T-helper 17 cell (primary cell): ENCODE data around the gene GDA. TPM values are rescaled to one million over a fixed set of nuclear protein-coding genes. Genes with fewer than 3 reads are reported as not detected.

Experiments used
- ATAC-seq: fragments of 150-1000 bp; cut with Tn5 transposase; 2 replicates; pipeline ENCODE4 v1.10.0; 2021; ENCODE audit warnings: mild to moderate bottlenecking, moderate library complexity
- DNase-seq, 3 donors: peaks; one replicate each; pipeline versions ENCODE4 v3.0.0 to v3.0.0-alpha.2; 2020 to 2021
- H3K9me3 ChIP-seq: one replicate; pipeline ENCODE4 v1.7.0; 2013; ENCODE audit warnings: low read length, mild to moderate bottlenecking; ENCODE audit not compliant: control insufficient read depth, poor library complexity, severe bottlenecking
- H3K27ac Mint-ChIP-seq: one replicate; pipeline ENCODE4 v1.8.0; 2022; ENCODE audit warnings: mild to moderate bottlenecking, moderate library complexity, mixed read lengths
- H3K27me3 Mint-ChIP-seq: one replicate; pipeline ENCODE4 v1.8.0; 2022; ENCODE audit warnings: mixed read lengths
- H3K36me3 Mint-ChIP-seq: one replicate; pipeline ENCODE4 v1.8.0; 2022; ENCODE audit warnings: low read depth, mixed read lengths
- H3K4me1 Mint-ChIP-seq: one replicate; pipeline ENCODE4 v1.8.0; 2022; ENCODE audit warnings: mild to moderate bottlenecking, mixed read lengths
- H3K4me3 Mint-ChIP-seq: one replicate; pipeline ENCODE4 v1.8.0; 2022; ENCODE audit warnings: mild to moderate bottlenecking, moderate library complexity, mixed read lengths
- total RNA-seq, 4 donors: library from RNA in 2 of 4; stranded (reverse) in 2 of 4; gene quantifications; one replicate each; pipeline ENCODE4 v1.2.3 and lab custom pipeline; 2022 to 2026

The GDA gene
- total RNA-seq (not detected), total RNA-seq (lab: John Stamatoyannopoulos, UW) (0 reads per million in 2 donors)

DNA sequence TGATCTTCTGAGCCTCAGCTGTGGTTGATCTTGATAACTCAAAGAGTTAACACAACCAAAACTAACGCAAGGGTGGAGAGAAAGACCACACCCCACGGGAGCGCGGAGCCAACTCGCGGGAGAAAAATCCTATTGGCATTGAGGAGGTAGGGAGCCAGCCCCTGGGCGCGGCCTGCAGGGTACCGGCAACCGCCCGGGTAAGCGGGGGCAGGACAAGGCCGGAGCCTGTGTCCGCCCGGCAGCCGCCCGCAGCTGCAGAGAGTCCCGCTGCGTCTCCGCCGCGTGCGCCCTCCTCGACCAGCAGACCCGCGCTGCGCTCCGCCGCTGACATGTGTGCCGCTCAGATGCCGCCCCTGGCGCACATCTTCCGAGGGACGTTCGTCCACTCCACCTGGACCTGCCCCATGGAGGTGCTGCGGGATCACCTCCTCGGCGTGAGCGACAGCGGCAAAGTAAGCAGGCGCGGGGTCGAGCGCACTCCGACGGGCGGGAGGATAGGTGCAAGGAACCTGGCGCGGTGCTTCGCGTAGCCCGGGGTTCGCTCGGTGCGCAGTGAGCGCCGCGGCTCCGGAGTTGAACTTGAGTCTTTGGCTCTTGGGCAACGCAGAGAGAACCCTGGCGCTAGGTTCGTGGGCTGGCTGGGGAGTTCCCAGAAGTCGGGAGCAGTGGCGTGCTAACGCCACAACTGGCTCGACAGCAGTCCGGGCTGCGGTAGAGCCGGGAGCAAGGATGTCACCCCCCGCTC, at the start of gene GDA:
TSS of gene GDA (plus strand) at position 210 of the 745 bp plus-strand sequence. CDS start at position 330, 120 bp downstream.
- Mint-ChIP-seq H3K27me3 (peaks cover 43% of the 10 kb centered on the region), H3K36me3 (no peaks in the 10 kb centered on the region), H3K27ac (no peak within 1 kb of the TSS), H3K4me3 (peak within 1 kb of the TSS; percentile 49), H3K4me1 (no peaks in the 10 kb centered on the region)
- DNase-seq (no peak), ATAC-seq (no peak)
- H3K9me3 ChIP-seq, result no peaks in the 10 kb centered on the region

DNA sequence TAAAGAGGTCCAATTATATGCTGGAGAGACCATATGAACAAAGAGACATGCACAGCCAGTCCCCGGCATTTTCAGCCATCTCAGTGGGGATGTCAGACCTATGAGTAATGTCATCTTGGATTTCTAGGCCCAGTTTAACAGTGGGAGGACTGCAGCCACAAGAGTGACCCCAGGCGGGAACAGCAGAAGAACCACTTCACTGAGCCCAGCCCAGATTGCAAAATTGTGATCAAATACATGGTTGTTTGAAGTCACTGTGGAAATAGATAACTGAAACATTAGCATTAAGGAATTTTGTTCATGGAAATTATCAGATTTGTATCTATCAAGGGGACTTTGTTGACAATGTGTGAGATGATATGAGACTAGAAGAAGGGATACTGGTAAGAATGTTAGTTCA, 46.7 kb upstream of the GDA start:
- H3K27ac Mint-ChIP-seq, result no peak overlapping the region
- H3K27me3 Mint-ChIP-seq, result no peaks in the 10 kb centered on the region
- no peaks in the 10 kb centered on the region for H3K4me1 Mint-ChIP-seq
- no peaks in the 10 kb centered on the region for H3K36me3 Mint-ChIP-seq
- H3K9me3 ChIP-seq, result no peaks in the 10 kb centered on the region
- no peak for ATAC-seq
- DNase-seq, result no peak
- H3K4me3 Mint-ChIP-seq, result no peak overlapping the region

DNA sequence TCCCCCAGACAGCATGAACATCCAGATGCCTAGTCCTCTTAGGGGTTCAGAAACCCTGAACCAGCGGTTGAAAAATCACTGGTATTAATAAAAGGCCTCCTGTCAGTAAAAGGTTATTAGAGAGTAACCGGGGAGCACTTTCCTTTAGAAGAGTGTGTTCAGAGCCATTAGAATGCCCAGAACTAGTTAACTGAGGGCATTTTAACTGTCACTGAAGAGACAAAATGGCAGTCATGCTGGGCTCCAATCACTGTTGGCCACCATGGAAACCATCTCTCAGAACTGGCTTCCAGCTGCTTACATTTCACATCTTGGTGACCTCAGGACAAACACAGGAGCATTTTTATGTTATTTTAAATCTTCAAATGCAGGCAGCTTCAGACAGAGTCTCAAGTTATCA, 36.2 kb upstream of the GDA start:
- ATAC-seq (no peak), DNase-seq (no peak)
- no peaks in the 10 kb centered on the region for H3K9me3 ChIP-seq
- Mint-ChIP-seq H3K4me3 (no peak overlapping the region), H3K27ac (no peak overlapping the region), H3K36me3 (no peaks in the 10 kb centered on the region), H3K4me1 (no peaks in the 10 kb centered on the region), H3K27me3 (no peaks in the 10 kb centered on the region)

DNA sequence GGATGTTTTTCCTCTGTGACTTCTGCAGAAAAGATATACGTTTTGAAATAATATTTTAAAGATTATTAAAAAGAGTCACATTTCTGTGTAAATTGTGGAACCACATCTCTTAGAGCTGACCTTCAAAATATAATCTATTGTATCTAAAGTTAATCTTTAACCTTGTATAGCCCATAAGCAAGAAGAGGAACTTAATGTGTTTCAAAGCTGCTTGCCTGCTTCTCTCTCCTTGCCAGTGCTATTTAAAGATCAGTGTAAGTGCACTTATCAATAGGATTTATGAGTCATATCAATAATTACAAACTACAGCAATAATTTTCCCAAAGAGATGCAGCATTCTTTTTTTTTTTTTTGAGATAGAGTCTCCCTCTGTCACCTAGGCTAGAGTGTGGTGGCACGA, 29.4 kb upstream of the GDA start:
- Mint-ChIP-seq H3K4me1 (no peaks in the 10 kb centered on the region), H3K27ac (no peak overlapping the region), H3K36me3 (no peaks in the 10 kb centered on the region), H3K4me3 (no peak overlapping the region), H3K27me3 (peaks cover 5% of the 10 kb centered on the region)
- DNase-seq (no peak), ATAC-seq (no peak)
- no peaks in the 10 kb centered on the region for H3K9me3 ChIP-seq

DNA sequence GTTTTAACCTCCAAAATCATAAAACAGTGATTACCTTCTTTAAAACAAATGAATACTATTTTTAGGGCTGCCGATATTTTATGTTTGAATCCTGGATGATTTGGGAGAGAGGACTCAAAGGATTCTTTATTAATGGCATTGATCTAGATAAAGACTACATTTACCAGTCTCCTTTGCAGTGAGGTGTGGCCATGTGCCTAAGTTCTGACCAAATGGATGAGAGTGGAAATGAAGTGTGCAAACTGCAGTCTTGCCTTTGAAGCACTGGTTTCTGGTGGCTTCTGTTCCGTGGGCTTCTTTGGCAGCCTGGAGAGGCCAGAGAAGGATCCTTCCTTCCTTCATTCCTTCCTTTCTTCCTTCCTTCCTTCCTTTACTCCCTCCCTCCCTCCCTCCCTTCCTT, 24.3 kb upstream of the GDA start:
- no peak overlapping the region for H3K4me3 Mint-ChIP-seq
- no peaks in the 10 kb centered on the region for H3K36me3 Mint-ChIP-seq
- H3K27ac Mint-ChIP-seq, result no peak overlapping the region
- H3K4me1 Mint-ChIP-seq, result peaks cover 2% of the 10 kb centered on the region
- no peaks in the 10 kb centered on the region for H3K9me3 ChIP-seq
- ATAC-seq (no peak), DNase-seq (no peak)
- H3K27me3 Mint-ChIP-seq, result peaks cover 20% of the 10 kb centered on the region

DNA sequence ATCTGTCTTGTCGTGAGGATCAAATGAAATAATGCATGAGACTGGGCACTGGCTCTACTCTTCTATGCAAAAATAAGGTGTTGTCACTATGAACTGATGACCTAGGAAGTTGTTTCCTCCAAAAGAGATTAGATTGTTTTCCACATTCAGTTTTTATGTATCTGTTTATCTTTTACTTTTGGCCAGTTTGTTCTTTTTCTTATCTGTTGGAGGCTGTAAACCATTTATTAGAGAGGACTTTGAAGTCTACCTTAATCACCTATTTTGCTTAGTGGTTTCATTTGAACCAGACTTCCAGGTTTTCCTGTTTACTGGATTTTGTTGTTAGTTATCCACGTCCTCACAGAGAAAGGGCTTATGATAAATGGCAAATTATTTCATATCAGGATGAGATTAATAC, 21.5 kb upstream of the GDA start:
- Mint-ChIP-seq H3K27me3 (peaks cover 30% of the 10 kb centered on the region), H3K4me3 (no peak overlapping the region), H3K27ac (no peak overlapping the region), H3K4me1 (peaks cover 2% of the 10 kb centered on the region), H3K36me3 (no peaks in the 10 kb centered on the region)
- no peak for DNase-seq
- no peaks in the 10 kb centered on the region for H3K9me3 ChIP-seq
- no peak for ATAC-seq

DNA sequence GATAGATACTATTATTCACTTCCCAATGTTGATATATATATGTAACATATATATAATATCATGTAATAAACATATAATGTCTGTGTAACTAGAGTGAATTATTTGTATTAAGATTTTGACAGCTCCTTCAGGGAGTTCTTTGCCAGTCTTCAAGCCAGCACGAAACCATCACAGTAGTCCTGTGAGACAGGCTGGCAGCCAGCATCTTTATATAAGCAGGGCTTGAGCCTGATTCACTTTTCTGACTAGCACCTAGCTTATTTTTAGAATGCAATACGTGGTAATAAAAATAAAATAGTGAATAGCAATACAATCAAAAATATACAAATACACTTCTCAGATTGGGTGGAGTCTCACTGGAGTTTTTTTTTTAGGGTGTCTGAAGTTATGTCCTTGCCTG, 20.7 kb upstream of the GDA start:
- no peak overlapping the region for H3K27ac Mint-ChIP-seq
- H3K36me3 Mint-ChIP-seq, result no peaks in the 10 kb centered on the region
- H3K27me3 Mint-ChIP-seq, result peaks cover 30% of the 10 kb centered on the region
- DNase-seq (no peak), ATAC-seq (no peak)
- H3K4me3 Mint-ChIP-seq, result no peak overlapping the region
- H3K9me3 ChIP-seq, result no peaks in the 10 kb centered on the region
- peaks cover 2% of the 10 kb centered on the region for H3K4me1 Mint-ChIP-seq

DNA sequence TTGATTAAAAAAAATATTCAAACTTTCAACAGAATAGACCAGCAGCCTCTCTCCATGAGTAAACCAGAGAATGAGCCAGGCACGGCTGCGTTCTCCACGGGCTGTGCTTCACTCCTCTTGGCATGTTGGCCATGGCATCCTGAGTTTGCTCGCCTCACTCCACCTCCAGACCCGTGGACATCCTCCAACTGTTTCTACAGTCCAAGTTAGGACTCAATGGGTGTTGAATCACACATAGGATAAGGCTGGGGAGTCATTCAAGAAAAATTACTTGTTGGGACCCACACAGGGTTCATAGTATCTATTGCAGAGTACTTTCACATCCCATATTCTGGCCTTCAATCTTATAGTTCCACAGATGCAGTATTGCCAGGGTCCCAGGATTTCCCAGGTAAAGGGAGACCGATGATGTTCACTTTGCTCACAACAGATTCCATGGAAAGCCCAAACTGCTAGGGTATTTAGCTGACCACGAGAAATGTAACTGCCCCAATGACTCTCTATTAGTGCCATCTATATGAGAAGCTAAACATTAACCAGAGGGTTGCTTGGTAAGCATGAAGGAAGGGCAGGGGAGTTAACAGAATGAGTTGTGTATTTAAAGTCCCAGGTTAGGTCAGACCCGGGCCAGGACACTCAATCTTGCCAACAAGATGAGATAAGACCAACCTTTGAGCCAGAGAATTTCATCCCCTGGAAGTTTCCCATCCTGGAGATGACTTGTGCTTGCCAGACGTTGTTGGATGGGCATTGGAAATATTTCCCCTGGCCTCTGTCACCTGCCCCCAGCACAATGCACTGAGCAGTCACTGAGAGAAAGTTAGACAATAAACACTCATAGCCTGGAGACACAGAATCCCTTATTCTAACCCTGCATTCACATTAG, 19.7 kb upstream of the GDA start:
- no peak overlapping the region for H3K27ac Mint-ChIP-seq
- no peaks in the 10 kb centered on the region for H3K9me3 ChIP-seq
- no peaks in the 10 kb centered on the region for H3K36me3 Mint-ChIP-seq
- no peak for DNase-seq
- peaks cover 30% of the 10 kb centered on the region for H3K27me3 Mint-ChIP-seq
- no peak overlapping the region for H3K4me3 Mint-ChIP-seq
- peaks cover 2% of the 10 kb centered on the region for H3K4me1 Mint-ChIP-seq
- no peak for ATAC-seq

DNA sequence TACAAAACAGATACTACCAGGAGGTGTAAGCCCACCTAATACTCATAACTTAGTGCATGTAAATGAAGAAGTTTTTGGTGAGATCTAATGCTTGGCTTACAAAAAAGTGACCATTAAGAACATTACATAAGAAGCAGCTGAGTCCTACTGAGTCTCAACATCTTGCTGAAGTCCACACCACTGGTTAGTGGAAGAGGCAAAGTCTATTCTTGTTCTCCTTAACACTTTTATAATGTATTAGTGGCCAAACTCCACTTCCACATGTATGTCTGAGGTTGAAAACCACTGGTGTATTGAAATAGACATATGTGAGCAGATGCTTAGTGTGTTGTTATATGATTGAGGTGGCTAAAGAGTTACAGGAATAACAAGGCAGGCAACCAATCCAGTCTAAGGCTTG, 18.9 kb upstream of the GDA start:
- Mint-ChIP-seq H3K36me3 (no peaks in the 10 kb centered on the region), H3K4me3 (no peak overlapping the region), H3K27ac (no peak overlapping the region), H3K27me3 (peaks cover 30% of the 10 kb centered on the region), H3K4me1 (peaks cover 2% of the 10 kb centered on the region)
- DNase-seq (no peak), ATAC-seq (no peak)
- no peaks in the 10 kb centered on the region for H3K9me3 ChIP-seq

DNA sequence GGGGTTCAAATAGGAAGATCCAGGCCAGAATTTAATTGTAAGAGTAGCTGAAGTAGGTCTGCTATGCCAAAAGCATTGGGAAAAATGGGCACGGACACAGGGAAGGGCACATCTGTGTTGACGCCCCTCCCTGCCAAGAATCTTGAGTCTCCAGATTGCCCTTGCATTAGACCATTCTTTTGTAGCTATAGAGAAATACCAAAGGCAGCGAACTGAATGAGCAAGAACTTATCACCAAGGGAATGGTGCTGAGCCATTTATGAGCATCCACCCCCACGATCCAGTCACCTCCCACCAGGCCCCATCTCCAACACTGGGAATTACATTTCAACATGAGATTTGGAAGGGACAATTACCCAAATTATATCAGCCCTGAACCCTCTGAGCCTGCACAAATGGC, 18.0 kb upstream of the GDA start:
- H3K27me3 Mint-ChIP-seq, result peaks cover 27% of the 10 kb centered on the region
- no peak for DNase-seq
- peaks cover 2% of the 10 kb centered on the region for H3K4me1 Mint-ChIP-seq
- no peaks in the 10 kb centered on the region for H3K9me3 ChIP-seq
- H3K36me3 Mint-ChIP-seq, result no peaks in the 10 kb centered on the region
- no peak overlapping the region for H3K27ac Mint-ChIP-seq
- no peak overlapping the region for H3K4me3 Mint-ChIP-seq
- ATAC-seq, result no peak

DNA sequence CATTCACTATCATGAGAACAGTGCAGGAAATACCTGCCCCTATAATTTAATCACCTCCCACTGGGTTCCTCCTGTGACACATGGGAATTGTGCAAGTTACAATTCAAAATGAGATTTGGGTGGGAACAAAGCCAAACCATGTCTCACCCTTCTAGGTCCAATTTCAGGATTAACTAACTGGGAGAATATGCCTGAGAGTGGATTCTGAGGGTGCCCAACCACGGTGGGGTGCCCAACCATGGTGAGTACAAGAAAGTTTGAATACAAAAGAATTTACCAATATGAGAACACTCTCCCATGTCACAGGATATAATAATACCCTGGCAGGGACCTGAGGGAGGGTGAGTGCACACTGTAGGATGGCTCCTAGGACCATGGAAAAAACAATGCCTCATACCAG, 17.2 kb upstream of the GDA start:
- DNase-seq (no peak), ATAC-seq (no peak)
- Mint-ChIP-seq H3K27ac (no peak overlapping the region), H3K4me3 (no peak overlapping the region), H3K36me3 (no peaks in the 10 kb centered on the region), H3K4me1 (peaks cover 2% of the 10 kb centered on the region), H3K27me3 (peaks cover 18% of the 10 kb centered on the region)
- H3K9me3 ChIP-seq, result no peaks in the 10 kb centered on the region

DNA sequence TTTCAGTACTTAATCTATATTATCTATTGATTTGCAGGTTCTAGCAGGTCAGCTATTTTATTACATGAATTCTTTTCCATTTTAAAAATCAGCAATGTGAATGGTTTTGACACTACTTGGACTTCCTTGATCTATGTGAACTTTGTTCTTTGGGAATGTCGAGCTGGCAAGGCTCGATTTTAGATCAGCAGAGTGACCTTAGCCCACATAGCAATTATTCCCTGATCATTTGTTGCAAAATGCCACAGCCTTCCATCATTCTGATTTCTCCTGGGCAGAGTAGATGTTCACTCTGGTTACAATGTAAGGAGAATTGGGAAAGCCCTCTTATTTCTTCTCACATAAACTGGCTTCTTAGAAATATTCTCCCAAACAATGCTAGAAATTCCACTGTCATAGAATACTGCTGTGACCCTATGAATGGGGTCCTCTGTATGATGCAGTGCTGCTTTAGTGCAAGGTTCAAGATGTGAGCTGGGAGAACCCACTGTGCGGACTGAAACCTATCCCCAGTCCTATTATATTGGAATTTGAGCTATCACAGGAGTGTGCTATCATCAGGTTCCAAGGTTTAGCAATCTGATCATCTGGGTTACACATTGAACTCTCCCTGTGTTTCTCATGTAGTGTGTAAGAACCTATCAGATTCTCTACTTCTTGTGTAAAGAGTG, 15.7 kb upstream of the GDA start:
- H3K9me3 ChIP-seq, result no peaks in the 10 kb centered on the region
- Mint-ChIP-seq H3K4me3 (no peak overlapping the region), H3K36me3 (no peaks in the 10 kb centered on the region), H3K27ac (no peak overlapping the region), H3K4me1 (no peaks in the 10 kb centered on the region), H3K27me3 (peaks cover 22% of the 10 kb centered on the region)
- DNase-seq (no peak), ATAC-seq (no peak)

DNA sequence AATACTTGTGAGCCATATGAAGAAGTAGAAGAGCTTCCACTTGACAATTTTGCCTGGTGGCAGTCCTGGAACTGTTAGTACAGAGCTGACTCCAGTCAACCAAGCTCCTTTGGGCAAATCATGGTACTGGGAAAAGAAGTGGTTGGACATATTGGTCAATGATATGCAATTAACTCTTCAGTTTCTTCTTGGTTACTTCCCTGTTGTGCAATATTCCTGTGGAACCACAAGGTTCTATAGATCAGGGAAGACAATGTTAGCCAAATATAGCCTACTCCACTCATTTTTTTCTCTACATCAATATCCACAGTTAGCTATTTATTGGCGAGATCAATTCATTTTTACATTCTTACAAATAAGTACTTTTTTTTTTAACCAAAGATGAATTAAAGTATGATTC, 14.4 kb upstream of the GDA start:
- Mint-ChIP-seq H3K4me1 (no peaks in the 10 kb centered on the region), H3K27ac (no peak overlapping the region), H3K4me3 (no peak overlapping the region), H3K36me3 (no peaks in the 10 kb centered on the region), H3K27me3 (peaks cover 31% of the 10 kb centered on the region)
- DNase-seq (no peak), ATAC-seq (no peak)
- no peaks in the 10 kb centered on the region for H3K9me3 ChIP-seq
